ENCODE measurements around the gene TBXT.

Gene TBXT

DNA sequence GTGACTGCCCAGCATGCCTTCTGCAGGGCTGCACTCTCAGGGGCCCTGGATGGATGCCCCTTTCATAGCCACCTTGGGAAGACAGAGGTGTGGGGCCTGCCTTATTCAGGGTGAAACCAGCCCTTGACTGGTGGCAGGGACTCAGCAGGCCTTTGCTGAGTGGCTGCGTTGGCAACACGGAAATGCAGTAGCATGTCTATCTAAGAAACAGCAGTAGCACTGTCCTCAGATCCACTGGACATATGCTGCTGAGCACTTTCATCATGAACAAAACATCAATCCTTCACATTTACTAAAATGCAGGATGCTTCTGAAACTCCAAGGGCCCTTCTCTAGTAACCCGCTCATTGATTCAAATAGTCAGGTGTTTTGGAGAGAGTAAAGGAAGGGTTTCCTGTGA is 4.9 kb upstream of the TBXT start:
- no peak for DNase-seq (ENCODE audit: low read depth, low spot score)
- ChIA-PET POLR2A (no interaction called here), CTCF (no interaction called here)
- TF ChIP-seq, protein P1, sequence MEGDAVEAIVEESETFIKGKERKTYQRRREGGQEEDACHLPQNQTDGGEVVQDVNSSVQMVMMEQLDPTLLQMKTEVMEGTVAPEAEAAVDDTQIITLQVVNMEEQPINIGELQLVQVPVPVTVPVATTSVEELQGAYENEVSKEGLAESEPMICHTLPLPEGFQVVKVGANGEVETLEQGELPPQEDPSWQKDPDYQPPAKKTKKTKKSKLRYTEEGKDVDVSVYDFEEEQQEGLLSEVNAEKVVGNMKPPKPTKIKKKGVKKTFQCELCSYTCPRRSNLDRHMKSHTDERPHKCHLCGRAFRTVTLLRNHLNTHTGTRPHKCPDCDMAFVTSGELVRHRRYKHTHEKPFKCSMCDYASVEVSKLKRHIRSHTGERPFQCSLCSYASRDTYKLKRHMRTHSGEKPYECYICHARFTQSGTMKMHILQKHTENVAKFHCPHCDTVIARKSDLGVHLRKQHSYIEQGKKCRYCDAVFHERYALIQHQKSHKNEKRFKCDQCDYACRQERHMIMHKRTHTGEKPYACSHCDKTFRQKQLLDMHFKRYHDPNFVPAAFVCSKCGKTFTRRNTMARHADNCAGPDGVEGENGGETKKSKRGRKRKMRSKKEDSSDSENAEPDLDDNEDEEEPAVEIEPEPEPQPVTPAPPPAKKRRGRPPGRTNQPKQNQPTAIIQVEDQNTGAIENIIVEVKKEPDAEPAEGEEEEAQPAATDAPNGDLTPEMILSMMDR (IDR thresholded peaks at IDR 0.05; ENCODE audit: insufficient read depth, low read length, missing control alignments), result no peak
- no peak overlapping the region for H3K4me3 ChIP-seq (ENCODE audit: low read depth, low read length)

DNA sequence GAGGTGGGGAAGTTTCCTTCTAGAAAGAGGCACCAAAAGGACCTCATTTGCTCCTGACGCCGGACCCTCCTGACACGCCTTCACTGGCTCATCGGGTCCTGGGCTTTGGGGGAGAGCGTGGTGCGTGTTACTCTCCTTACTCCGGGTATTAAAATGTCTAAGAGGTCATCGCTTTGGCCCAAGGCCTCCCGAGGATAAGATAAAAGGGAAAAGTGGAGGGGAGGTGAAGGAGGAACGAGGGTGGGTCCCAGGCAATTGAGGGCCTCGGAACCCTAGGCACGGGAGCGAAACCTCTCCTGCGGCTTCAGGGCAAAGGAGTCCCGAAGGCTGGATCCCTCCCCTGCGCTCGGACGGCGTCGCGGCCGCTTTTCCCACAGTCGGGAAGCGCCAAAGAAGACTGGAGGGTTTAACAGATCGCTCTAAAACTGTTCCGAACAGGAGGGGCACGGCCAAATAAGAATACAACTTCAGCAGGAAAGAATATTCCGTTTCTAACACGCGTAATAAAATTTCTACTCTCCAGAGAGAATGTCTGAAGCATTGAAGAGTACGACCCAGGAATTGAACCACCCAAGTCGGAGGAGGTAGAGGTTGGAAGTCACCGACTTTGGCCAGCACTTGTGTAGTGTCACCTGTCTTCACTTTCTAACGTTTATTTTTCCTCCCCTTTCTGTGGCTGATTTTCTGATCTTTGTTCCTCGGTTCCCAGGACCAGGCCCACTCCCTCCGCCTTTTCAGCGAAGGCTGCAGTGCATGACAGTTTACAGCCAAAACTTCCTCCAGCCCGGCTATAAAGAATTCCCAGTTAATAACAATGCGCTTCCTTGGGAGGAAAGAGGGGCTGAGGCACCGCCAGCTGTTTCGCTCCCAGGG is 2.1 kb upstream of the TBXT start:
- DNase-seq (ENCODE audit: low read depth, low spot score), result no peak
- CTCF ChIA-PET, result no interaction called here
- TF ChIP-seq, protein P1 (IDR thresholded peaks at IDR 0.05; ENCODE audit: insufficient read depth, low read length, missing control alignments), result no peak
- no peak overlapping the region for H3K4me3 ChIP-seq (ENCODE audit: low read depth, low read length)
- POLR2A ChIA-PET, result no interaction called here

DNA sequence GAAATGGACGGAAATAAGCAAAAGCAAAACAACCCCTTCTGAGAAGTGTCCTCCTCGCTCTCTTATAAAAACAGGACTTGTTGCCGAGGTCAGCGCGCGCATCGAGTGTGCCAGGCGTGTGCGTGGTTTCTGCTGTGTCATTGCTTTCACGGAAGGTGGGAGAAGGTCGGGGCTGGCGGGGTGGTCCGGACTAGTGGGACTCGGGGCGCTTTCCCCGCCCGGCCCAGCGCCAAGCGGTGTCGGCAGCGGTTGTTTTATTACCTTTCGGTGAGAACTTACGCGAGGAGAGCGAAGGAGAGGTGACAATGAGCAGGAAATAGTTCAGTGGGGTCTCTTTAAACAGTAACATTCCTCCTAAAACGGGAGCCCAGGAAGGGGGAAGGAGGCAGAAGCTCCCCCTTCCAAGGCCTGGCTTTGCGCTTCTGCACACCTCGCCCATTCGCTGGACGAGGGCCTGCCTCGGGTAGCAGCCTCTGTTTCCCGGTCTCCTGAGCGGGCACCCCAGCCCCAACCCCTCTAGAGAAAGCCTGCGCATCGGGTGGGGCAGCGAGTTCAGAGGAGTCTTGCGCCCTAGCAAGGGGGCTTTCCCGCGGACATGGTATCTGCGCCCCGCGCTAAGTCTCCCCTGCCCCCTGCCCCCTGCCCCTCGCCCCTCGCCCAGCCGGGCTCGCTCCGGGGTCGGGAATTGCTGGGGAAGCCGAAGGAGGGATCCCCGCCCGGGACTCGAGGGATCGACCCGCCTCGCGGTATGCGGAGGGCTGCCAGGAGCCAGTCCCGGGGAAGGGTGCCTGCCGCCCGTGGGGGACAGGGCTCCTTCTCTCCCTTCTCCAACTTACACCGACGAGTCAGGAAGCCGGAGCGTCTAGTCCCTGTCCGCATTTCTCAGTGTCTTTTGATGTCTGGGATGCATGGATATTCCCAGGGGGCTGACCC is 1.2 kb upstream of the TBXT start:
- H3K4me3 ChIP-seq (ENCODE audit: low read depth, low read length), result no peak overlapping the region
- TF ChIP-seq, protein P1 (IDR thresholded peaks at IDR 0.05; ENCODE audit: insufficient read depth, low read length, missing control alignments), result no peak
- ChIA-PET POLR2A (no interaction called here), CTCF (no interaction called here)
- no peak for DNase-seq (ENCODE audit: low read depth, low spot score)

DNA sequence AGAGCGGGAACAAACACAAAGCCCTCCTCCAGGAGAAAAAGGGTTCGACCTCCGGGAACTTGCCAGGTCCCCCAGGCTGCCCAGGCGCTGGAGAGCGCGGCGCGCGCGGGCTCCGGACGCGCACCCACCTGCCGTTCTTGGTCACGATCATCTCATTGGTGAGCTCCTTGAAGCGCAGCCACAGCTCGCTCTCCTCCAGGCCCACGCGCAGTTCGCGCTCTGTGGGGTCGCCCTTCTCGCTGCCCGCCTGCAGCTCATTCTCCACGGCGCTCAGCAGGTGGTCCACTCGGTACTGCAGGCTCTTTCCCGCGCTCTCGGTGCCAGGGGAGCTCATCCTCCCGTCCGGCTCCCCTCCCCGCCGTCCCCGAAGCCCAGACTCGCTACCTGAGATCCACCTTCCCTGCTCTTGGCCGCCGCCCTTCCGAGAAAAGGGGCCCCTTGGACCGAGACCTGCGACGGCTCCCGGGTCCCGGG is 356 bp downstream of the TBXT start:
- CTCF ChIA-PET, result no interaction called here
- TF ChIP-seq, protein P1 (IDR thresholded peaks at IDR 0.05; ENCODE audit: insufficient read depth, low read length, missing control alignments), result no peak
- POLR2A ChIA-PET, result no interaction called here
- DNase-seq (ENCODE audit: low read depth, low spot score), result no peak
- H3K4me3 ChIP-seq (ENCODE audit: low read depth, low read length), result no peak overlapping the region

DNA sequence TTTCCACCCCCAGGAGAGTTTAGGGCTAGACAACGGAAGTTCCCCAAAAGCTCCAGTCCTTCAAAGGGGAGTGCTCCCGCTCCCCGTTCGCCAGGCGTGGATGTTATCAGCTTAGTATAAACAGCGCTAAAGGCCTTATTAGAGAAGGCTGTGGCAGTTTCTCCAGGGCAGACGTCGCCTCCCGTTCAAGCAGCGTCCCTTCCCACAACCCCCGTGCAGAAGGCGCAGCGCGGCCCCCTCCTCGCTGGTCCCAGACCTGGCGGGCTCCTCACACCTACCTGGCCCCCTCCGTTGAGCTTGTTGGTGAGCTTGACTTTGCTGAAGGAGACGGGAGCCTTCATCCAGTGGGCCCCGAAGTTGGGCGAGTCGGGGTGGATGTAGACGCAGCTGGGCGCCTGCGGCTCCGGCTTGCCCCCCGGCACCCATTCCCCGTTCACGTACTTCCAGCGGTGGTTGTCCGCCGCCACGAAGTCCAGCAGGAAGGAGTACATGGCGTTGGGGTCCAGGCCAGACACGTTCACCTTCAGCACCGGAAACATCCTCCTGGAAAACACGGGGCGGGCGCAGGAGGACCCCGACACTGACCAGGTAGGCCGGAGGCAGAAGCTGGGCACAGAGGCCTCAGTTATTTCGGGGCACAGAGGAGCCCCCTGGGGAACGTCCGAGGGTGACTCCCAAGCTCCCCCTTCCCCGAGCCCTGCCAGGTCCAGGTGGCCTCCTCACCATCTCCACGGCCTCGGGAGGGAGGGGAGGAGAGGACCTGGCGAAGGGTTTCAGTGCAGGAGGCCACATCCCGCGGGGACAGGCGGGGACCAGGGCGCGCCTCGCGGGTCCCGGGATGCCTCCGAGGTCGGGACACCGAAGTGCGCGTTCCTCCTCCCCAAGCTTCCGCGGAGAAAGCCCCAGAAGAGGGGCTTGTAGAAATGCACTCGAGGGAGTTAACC is 1.1 kb downstream of the TBXT start:
- no peak overlapping the region for H3K4me3 ChIP-seq (ENCODE audit: low read depth, low read length)
- ChIA-PET POLR2A (no interaction called here), CTCF (no interaction called here)
- TF ChIP-seq, protein P1 (IDR thresholded peaks at IDR 0.05; ENCODE audit: insufficient read depth, low read length, missing control alignments), result no peak
- DNase-seq (ENCODE audit: low read depth, low spot score), result no peak

All from AG04449 (cell line).